Hepatocyte (in vitro differentiated cells): ENCODE results near the gene MAGEB6.

ENCODE experiments used
- CTCF ChIP-seq: fragments of 200-600 bp; sonication (generic); IDR thresholded peaks from 2 replicates; pipeline ENCODE4 v1.5.1; 2016; ENCODE audit warnings: antibody characterized with exemption, mild to moderate bottlenecking; ENCODE audit not compliant: poor library complexity
- EZH2 ChIP-seq: fragments of 200-600 bp; sonication (generic); IDR thresholded peaks from 2 replicates; pipeline ENCODE4 v1.6.1; 2016; ENCODE audit warnings: antibody characterized with exemption, mild to moderate bottlenecking, borderline replicate concordance

- TF ChIP-seq CTCF, result no peak
- no peak for TF ChIP-seq EZH2
These were observed at the start of gene MAGEB6 for GRCh38 chrX:26192204-26192603.
